Endothelial cell of umbilical vein (primary cell): ENCODE data around the gene KAT2B. TPM values are rescaled to one million over a fixed set of nuclear protein-coding genes. Genes with fewer than 3 reads are reported as not detected.

Source experiments
- BruUV-seq: library from RNA; stranded (reverse); fragments of 400-500 nt; replicated peaks from 2 replicates; lab custom pipeline; 2021; lab: Mats Ljungman, UMichigan
- CTCF ChIA-PET: fragments of 300-600, 350-600 bp; sonication (Branson Sonifier 250); formaldehyde crosslinking; loops from one replicate; lab custom pipeline; 2021; ENCODE audit warnings: antibody characterized with exemption, inconsistent platforms; lab: Charles Lee
- POLR2A ChIA-PET: fragments of 300-600, 350-600 bp; sonication (Branson Sonifier 250); formaldehyde crosslinking; loops from one replicate; lab custom pipeline; 2021; ENCODE audit warnings: antibody characterized with exemption, inconsistent platforms; lab: Charles Lee
- DNase-seq: peaks from one replicate; pipeline ENCODE4 v3.0.0-alpha.2; 2011; ENCODE audit warnings: low read depth, low spot score
- FAIRE-seq: peaks from 2 replicates; lab custom pipeline; 2011; peaks lifted over from hg19 to GRCh38; lab: Jason Lieb, UNC
- H2AFZ ChIP-seq: 2 replicates; pipeline ENCODE4 v1.6.0; 2012; ENCODE audit warnings: low read depth, low read length, control low read depth, inconsistent platforms
- H3K27ac ChIP-seq: 2 replicates; pipeline ENCODE4 v1.5.1; 2011; ENCODE audit warnings: low read depth, mild to moderate bottlenecking, control low read depth, low read length, moderate library complexity; ENCODE audit not compliant: insufficient read depth
- H3K27me3 ChIP-seq, 2 experiments: 2 replicates each; pipeline versions ENCODE4 v1.6.0 to v1.6.1; 2011; ENCODE audit warnings: low read length in 2 of 2, mixed read lengths in 1 of 2; ENCODE audit not compliant: control insufficient read depth in 2 of 2, insufficient read depth in 2 of 2
- H3K36me3 ChIP-seq, 2 experiments: 2 replicates in 1 of 2; 3 replicates in 1 of 2; pipeline ENCODE4 v1.5.1; 2011; ENCODE audit warnings: low read length in 2 of 2, mild to moderate bottlenecking in 1 of 2, moderate library complexity in 1 of 2; ENCODE audit not compliant: control insufficient read depth in 2 of 2, insufficient read depth in 2 of 2; ENCODE audit errors: extremely low read depth in 1 of 2
- H3K4me1 ChIP-seq: 3 replicates; pipeline ENCODE4 v1.5.1; 2011; ENCODE audit warnings: mild to moderate bottlenecking, low read length; ENCODE audit not compliant: control insufficient read depth, insufficient read depth; ENCODE audit errors: extremely low read depth
- H3K4me2 ChIP-seq: 2 replicates; pipeline ENCODE4 v1.6.1; 2011; ENCODE audit warnings: low read length, control low read depth, mixed read lengths; ENCODE audit not compliant: insufficient read depth
- H3K4me3 ChIP-seq, 3 experiments: fragments of 200-600 bp in 1 of 3; sonication (generic), shearing (Covaris generic) in 1 of 3; replicated peaks in 1 of 3; 2 replicates each; pipeline ENCODE4 v1.5.1; 2011 to 2016; ENCODE audit warnings: control low read depth in 3 of 3, low read length in 3 of 3, mild to moderate bottlenecking in 2 of 3, inconsistent platforms in 1 of 3, low read depth in 1 of 3, moderate library complexity in 1 of 3; ENCODE audit not compliant: insufficient read depth in 1 of 3
- H3K79me2 ChIP-seq: 2 replicates; pipeline ENCODE4 v1.6.0; 2012; ENCODE audit warnings: low read length, inconsistent platforms; ENCODE audit not compliant: control insufficient read depth, insufficient read depth
- H3K9ac ChIP-seq: replicated peaks from 2 replicates; pipeline ENCODE3; 2011; ENCODE audit warnings: low read length, control low read depth; ENCODE audit not compliant: insufficient read depth; ENCODE audit errors: extremely low read depth
- H3K9me1 ChIP-seq: replicated peaks from 3 replicates; pipeline ENCODE4 v1.6.0; 2011; ENCODE audit warnings: mild to moderate bottlenecking, low read length; ENCODE audit not compliant: control insufficient read depth, insufficient read depth; ENCODE audit errors: extremely low read depth
- H3K9me3 ChIP-seq: replicated peaks from 2 replicates; pipeline ENCODE4 v1.5.1; 2012; ENCODE audit warnings: low read length, inconsistent platforms; ENCODE audit not compliant: control insufficient read depth, insufficient read depth
- H4K20me1 ChIP-seq: replicated peaks from 2 replicates; pipeline ENCODE3; 2011; ENCODE audit warnings: mild to moderate bottlenecking, low read length; ENCODE audit not compliant: control insufficient read depth, insufficient read depth; ENCODE audit errors: extremely low read depth
- CTCF ChIP-seq, 2 donors: IDR thresholded peaks; 1 replicate in 1 of 2; 2 replicates in 1 of 2; pipeline ENCODE4 v1.5.1; 2011; ENCODE audit warnings: low read length in 2 of 2, mild to moderate bottlenecking in 2 of 2, moderate library complexity in 2 of 2, control low read depth in 1 of 2, inconsistent platforms in 1 of 2, low read depth in 1 of 2; ENCODE audit not compliant: insufficient read depth in 1 of 2; ENCODE audit errors: extremely low read depth in 1 of 2
- EZH2 ChIP-seq: IDR thresholded peaks from 2 replicates; pipeline ENCODE4 v1.6.1; 2012; ENCODE audit warnings: borderline replicate concordance, low read depth, mild to moderate bottlenecking, moderate library complexity, low read length, inconsistent platforms; ENCODE audit not compliant: severe bottlenecking
- FOS ChIP-seq: IDR thresholded peaks from 2 replicates; pipeline ENCODE4 v1.6.1; 2011; ENCODE audit warnings: mild to moderate bottlenecking, low read length, moderate library complexity, borderline replicate concordance; ENCODE audit not compliant: insufficient read depth
- GATA2 ChIP-seq: IDR thresholded peaks from 2 replicates; pipeline ENCODE4 v1.7.0; 2011; ENCODE audit warnings: low read depth, mild to moderate bottlenecking, moderate library complexity, mixed read lengths, low read length; ENCODE audit not compliant: insufficient read length, insufficient read depth
- JUN ChIP-seq: IDR thresholded peaks from 2 replicates; pipeline ENCODE4 v1.6.1; 2011; ENCODE audit warnings: borderline replicate concordance, low read depth; ENCODE audit not compliant: insufficient read length, insufficient read depth
- MYC ChIP-seq: IDR thresholded peaks from one replicate; pipeline ENCODE4 v1.6.1; 2011; ENCODE audit warnings: mild to moderate bottlenecking, low read depth, low read length
- POLR2A ChIP-seq: IDR thresholded peaks from 2 replicates; pipeline ENCODE4 v1.6.1; 2012; ENCODE audit warnings: low read depth, mild to moderate bottlenecking, control low read depth, low read length
- POLR2AphosphoS5 ChIP-seq: IDR thresholded peaks from 2 replicates; pipeline ENCODE4 v1.6.1; 2012; ENCODE audit warnings: low read depth, mild to moderate bottlenecking, control low read depth, low read length, moderate library complexity; ENCODE audit not compliant: insufficient read depth
- dilution Hi-C: fragments of 300-500 bp; cut with MboI; formaldehyde crosslinking; loops from one replicate; pipeline ENCODE4 v1.15.0; 2019; ENCODE audit warnings: low sequenced_read_pairs; ENCODE audit not compliant: extremely low pct_ligation_motif_present
- intact Hi-C: fragments of 100-400 bp; cut with micrococcal nuclease; formaldehyde crosslinking; loops from one replicate; pipeline ENCODE4 v1.10.0; 2022
- polyA plus RNA-seq, 4 experiments: library from polyadenylated mRNA; depleted of rRNA in 3 of 4; stranded (reverse) in 3 of 4; unstranded in 1 of 4; fragments of >200 nt; gene quantifications; 2 replicates each; pipeline versions ENCODE4 v1.2.1 to v1.2.3, GENCODE V29; 2011 to 2012; ENCODE audit warnings: missing spikeins in 1 of 4
- total RNA-seq: library from RNA; stranded (reverse); gene quantifications from 2 replicates; pipeline ENCODE4 v1.2.3, GENCODE V29; 2021
- TF ChIP-seq, protein P1 (sequence below): IDR thresholded peaks from 2 replicates; pipeline ENCODE4 v1.6.1; 2011; ENCODE audit not compliant: insufficient read depth, insufficient read length

The KAT2B gene
- total and polyA plus RNA-seq, 2 donors (not counting 3 experiments of a cell fraction or from before 2014, with no cell fraction given): 2.6 to 11.0 TPM

DNA sequence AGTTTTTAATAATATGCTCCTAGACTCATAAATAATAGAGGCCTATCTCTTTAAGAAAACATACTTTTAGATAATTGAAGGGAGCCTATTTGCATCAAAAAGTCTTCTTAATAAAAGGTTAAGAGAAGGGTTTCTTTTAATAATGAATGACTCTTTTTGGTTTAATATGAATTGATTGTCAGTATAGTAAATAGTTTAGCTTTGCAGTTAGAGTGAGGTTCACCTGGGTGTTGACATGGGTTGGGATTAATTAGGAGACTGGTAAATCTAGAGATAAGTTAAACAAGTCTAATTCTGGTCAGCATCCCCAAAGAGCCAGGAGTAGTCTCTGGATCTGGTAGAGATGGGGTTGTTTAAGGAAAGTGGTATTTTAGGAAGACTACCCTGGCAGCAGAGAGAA is 43.0 kb downstream of the KAT2B start:
- dilution Hi-C loops (no loop called here), intact Hi-C loops (no loop called here)
- Histone ChIP-seq H3K79me2 (no peaks in the 10 kb centered on the region), H3K9me3 (no peaks in the 10 kb centered on the region), H4K20me1 (no peaks in the 10 kb centered on the region), H3K4me2 (no peak overlapping the region), H3K9me1 (no peaks in the 10 kb centered on the region), H3K36me3 (no peaks in the 10 kb centered on the region), H3K27me3 (no peaks in the 10 kb centered on the region), H3K4me3 (no peak overlapping the region), H2AFZ (no peak overlapping the region), H3K4me1 (peaks cover 11% of the 10 kb centered on the region), H3K27ac (no peak overlapping the region), H3K9ac (no peak overlapping the region)
- TF ChIP-seq POLR2A (no peak), JUN (no peak), MYC (no peak), EZH2 (no peak), CTCF (IDR thresholded peaks at IDR 0.05; ENCODE audit: extremely low read depth in 1 of 2, insufficient read depth in 1 of 2, low read depth in 1 of 2, low read length in 2 of 2) (no peak), POLR2AphosphoS5 (no peak), GATA2 (no peak), FOS (no peak)
- TF ChIP-seq, protein P1, sequence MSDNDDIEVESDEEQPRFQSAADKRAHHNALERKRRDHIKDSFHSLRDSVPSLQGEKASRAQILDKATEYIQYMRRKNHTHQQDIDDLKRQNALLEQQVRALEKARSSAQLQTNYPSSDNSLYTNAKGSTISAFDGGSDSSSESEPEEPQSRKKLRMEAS: no peak
- CTCF ChIA-PET: interaction anchor here (0.9 to 1.1 kb wide), 2 partner anchors 10 to 13 kb away, joined by 3 read pairs; no protein-coding TSS in a partner anchor
- no TSS peak for BruUV-seq
- DNase-seq (no peak), FAIRE-seq (no peak)
- POLR2A ChIA-PET: no interaction called here
